Mesendoderm (in vitro differentiated cells): ENCODE data around the gene NKAIN4.

Experiments
- DNase-seq: peaks from one replicate; pipeline ENCODE4 v3.0.0; 2013
- H2AK5ac ChIP-seq: 2 replicates; pipeline ENCODE4 v1.6.1; 2013; ENCODE audit warnings: low read length, inconsistent platforms
- H2BK120ac ChIP-seq: 2 replicates; pipeline ENCODE4 v1.6.1; 2013; ENCODE audit warnings: low read depth, mild to moderate bottlenecking, low read length, moderate library complexity, mixed read lengths
- H2BK15ac ChIP-seq: replicated peaks from 2 replicates; pipeline ENCODE4 v1.6.1; 2013; ENCODE audit warnings: low read depth, mild to moderate bottlenecking, moderate library complexity
- H2BK5ac ChIP-seq: 2 replicates; pipeline ENCODE4 v1.6.1; 2013; ENCODE audit warnings: low read length, inconsistent platforms
- H3K18ac ChIP-seq: 2 replicates; pipeline ENCODE4 v1.6.1; 2013; ENCODE audit warnings: mild to moderate bottlenecking, low read length, mixed read lengths
- H3K23ac ChIP-seq: one replicate; pipeline ENCODE4 v1.6.1; 2013; ENCODE audit warnings: low read length
- H3K27ac ChIP-seq: 2 replicates; pipeline ENCODE4 v1.5.1; 2013; ENCODE audit warnings: low read depth, mild to moderate bottlenecking, inconsistent platforms, low read length, moderate library complexity
- H3K27me3 ChIP-seq: 2 replicates; pipeline ENCODE4 v1.6.1; 2013; ENCODE audit warnings: low read length, control low read depth, mild to moderate bottlenecking, inconsistent platforms; ENCODE audit not compliant: insufficient read depth, poor library complexity
- H3K36me3 ChIP-seq: 2 replicates; pipeline ENCODE4 v1.6.1; 2013; ENCODE audit warnings: low read length, inconsistent platforms; ENCODE audit not compliant: control insufficient read depth, insufficient read depth
- H3K4ac ChIP-seq: one replicate; pipeline ENCODE4 v1.6.1; 2013; ENCODE audit warnings: low read depth, mild to moderate bottlenecking, low read length, moderate library complexity
- H3K4me1 ChIP-seq: 2 replicates; pipeline ENCODE4 v1.6.1; 2013; ENCODE audit warnings: low read depth, low read length, inconsistent platforms; ENCODE audit not compliant: control insufficient read depth
- H3K4me2 ChIP-seq: 2 replicates; pipeline ENCODE4 v1.6.1; 2013; ENCODE audit warnings: low read length
- H3K4me3 ChIP-seq: 2 replicates; pipeline ENCODE4 v1.5.1; 2013; ENCODE audit warnings: mild to moderate bottlenecking, low read length
- H3K56ac ChIP-seq: one replicate; pipeline ENCODE4 v1.6.1; 2013; ENCODE audit warnings: low read length
- H3K79me1 ChIP-seq: 2 replicates; pipeline ENCODE4 v1.6.1; 2013; ENCODE audit warnings: low read length, inconsistent platforms
- H3K79me2 ChIP-seq: 2 replicates; pipeline ENCODE4 v1.6.1; 2013; ENCODE audit warnings: mild to moderate bottlenecking, low read length; ENCODE audit not compliant: control insufficient read depth, insufficient read depth
- H3K9ac ChIP-seq: 2 replicates; pipeline ENCODE4 v1.6.1; 2013; ENCODE audit warnings: low read length, inconsistent platforms
- H4K5ac ChIP-seq: one replicate; pipeline ENCODE4 v1.6.1; 2013; ENCODE audit warnings: low read length
- H4K8ac ChIP-seq: one replicate; pipeline ENCODE4 v1.6.1; 2013; ENCODE audit warnings: low read depth, mild to moderate bottlenecking, control low read depth, low read length, moderate library complexity
- WGBS: extraction: QIAGEN DNeasy Blood & Tissue Kit; methylation state at CpG from one replicate; pipeline ENCODE4 v1.1.7; 2013; ENCODE audit warnings: low lambda C conversion rate, missing lambda C conversion rate; ENCODE audit not compliant: insufficient coverage; ENCODE audit errors: extremely low coverage; 5-methylcytosine and 5-hydroxymethylcytosine counted together

NKAIN4 gene

GRCh38 chr20:63264519-63264918 lies 10.3 kb upstream of the NKAIN4 start:
- Histone ChIP-seq H3K18ac (no peak overlapping the region), H3K79me1 (no peaks in the 10 kb centered on the region), H3K27me3 (no peaks in the 10 kb centered on the region), H3K4me3 (no peak overlapping the region), H3K79me2 (no peaks in the 10 kb centered on the region), H3K4me1 (no peaks in the 10 kb centered on the region), H4K8ac (no peak overlapping the region), H3K56ac (no peak overlapping the region), H2AK5ac (no peak overlapping the region), H3K23ac (no peak overlapping the region), H2BK120ac (no peak overlapping the region), H3K9ac (no peak overlapping the region), H2BK5ac (no peak overlapping the region), H2BK15ac (no peak overlapping the region), H3K4me2 (no peak overlapping the region), H3K27ac (no peak overlapping the region), H4K5ac (no peak overlapping the region), H3K4ac (no peak overlapping the region), H3K36me3 (no peaks in the 10 kb centered on the region)
- no peak for DNase-seq
- no CpG with 5 or more reads among the region's 14 CpGs for WGBS

GRCh38 chr20:63264000-63264399 lies 9.7 kb upstream of the NKAIN4 start:
- Histone ChIP-seq H3K4me3 (no peak overlapping the region), H4K8ac (no peak overlapping the region), H3K36me3 (no peaks in the 10 kb centered on the region), H3K4ac (no peak overlapping the region), H3K79me1 (no peaks in the 10 kb centered on the region), H3K18ac (no peak overlapping the region), H3K27ac (no peak overlapping the region), H3K79me2 (no peaks in the 10 kb centered on the region), H3K9ac (no peak overlapping the region), H2BK120ac (no peak overlapping the region), H2BK15ac (no peak overlapping the region), H2BK5ac (no peak overlapping the region), H3K4me2 (no peak overlapping the region), H3K27me3 (no peaks in the 10 kb centered on the region), H3K4me1 (no peaks in the 10 kb centered on the region), H3K23ac (no peak overlapping the region), H3K56ac (no peak overlapping the region), H2AK5ac (no peak overlapping the region), H4K5ac (no peak overlapping the region)
- no peak for DNase-seq
- WGBS: no CpG with 5 or more reads among the region's 10 CpGs

GRCh38 chr20:63262836-63263235 lies 8.6 kb upstream of the NKAIN4 start:
- H3K79me1 ChIP-seq: no peaks in the 10 kb centered on the region
- no peak overlapping the region for H2BK120ac ChIP-seq
- H3K79me2 ChIP-seq: no peaks in the 10 kb centered on the region
- no peak overlapping the region for H4K5ac ChIP-seq
- WGBS: no CpG with 5 or more reads among the region's 9 CpGs
- H2BK5ac ChIP-seq: no peak overlapping the region
- no peaks in the 10 kb centered on the region for H3K36me3 ChIP-seq
- H2BK15ac ChIP-seq: no peak overlapping the region
- H3K4ac ChIP-seq: no peak overlapping the region
- no peaks in the 10 kb centered on the region for H3K4me1 ChIP-seq
- no peak for DNase-seq
- no peak overlapping the region for H3K18ac ChIP-seq
- H3K23ac ChIP-seq: no peak overlapping the region
- no peak overlapping the region for H3K4me2 ChIP-seq
- H4K8ac ChIP-seq: no peak overlapping the region
- H3K27ac ChIP-seq: no peak overlapping the region
- no peak overlapping the region for H3K4me3 ChIP-seq
- H3K56ac ChIP-seq: no peak overlapping the region
- no peaks in the 10 kb centered on the region for H3K27me3 ChIP-seq
- no peak overlapping the region for H2AK5ac ChIP-seq
- H3K9ac ChIP-seq: no peak overlapping the region

- Histone ChIP-seq H3K4me2 (no peak overlapping the region), H3K79me2 (no peaks in the 10 kb centered on the region), H3K4me3 (no peak overlapping the region), H4K8ac (no peak overlapping the region), H3K56ac (no peak overlapping the region), H3K4me1 (no peaks in the 10 kb centered on the region), H4K5ac (no peak overlapping the region), H3K18ac (no peak overlapping the region), H2AK5ac (no peak overlapping the region), H3K23ac (no peak overlapping the region), H2BK5ac (no peak overlapping the region), H2BK120ac (no peak overlapping the region), H2BK15ac (no peak overlapping the region), H3K27me3 (no peaks in the 10 kb centered on the region), H3K9ac (no peak overlapping the region), H3K4ac (no peak overlapping the region), H3K27ac (no peak overlapping the region), H3K79me1 (no peaks in the 10 kb centered on the region), H3K36me3 (no peaks in the 10 kb centered on the region)
- WGBS: no CpG with 5 or more reads among the region's 30 CpGs
- no peak for DNase-seq
These were observed 7.7 kb upstream of the NKAIN4 start for GRCh38 chr20:63261795-63262528.

- Histone ChIP-seq H3K27ac (no peak overlapping the region), H3K4me1 (no peaks in the 10 kb centered on the region)
These were observed 7.0 kb upstream of the NKAIN4 start for GRCh38 chr20:63261060-63261794.

More at GRCh38 chr20:63261060-63261794, 7.0 kb upstream of the NKAIN4 start:
- no peak overlapping the region for H2BK5ac ChIP-seq
- H2AK5ac ChIP-seq: no peak overlapping the region
- no peak overlapping the region for H3K56ac ChIP-seq
- H2BK15ac ChIP-seq: no peak overlapping the region
- H3K79me2 ChIP-seq: no peaks in the 10 kb centered on the region
- H3K4ac ChIP-seq: no peak overlapping the region
- no peaks in the 10 kb centered on the region for H3K79me1 ChIP-seq
- DNase-seq: no peak
- H3K4me3 ChIP-seq: no peak overlapping the region
- no peak overlapping the region for H4K5ac ChIP-seq
- H3K9ac ChIP-seq: no peak overlapping the region
- no peak overlapping the region for H3K23ac ChIP-seq
- H3K18ac ChIP-seq: no peak overlapping the region
- no peak overlapping the region for H2BK120ac ChIP-seq
- no peaks in the 10 kb centered on the region for H3K36me3 ChIP-seq
- H4K8ac ChIP-seq: no peak overlapping the region
- H3K4me2 ChIP-seq: no peak overlapping the region
- no CpG with 5 or more reads among the region's 25 CpGs for WGBS
- H3K27me3 ChIP-seq: no peaks in the 10 kb centered on the region
